Neural progenitor cell (in vitro differentiated cells): ENCODE data around the gene USP49. TPM values are rescaled to one million over a fixed set of nuclear protein-coding genes. Genes with fewer than 3 reads are reported as not detected.
"Not testable (repeated sequence)": the region's sequence is repeated elsewhere in the genome, so short reads cannot be mapped to it uniquely, and the experiment has no call there.

Experiments used
- DNase-seq: peaks from one replicate; pipeline ENCODE4 v3.0.0-alpha.2; 2016; ENCODE audit warnings: low spot score
- H2AFZ ChIP-seq: fragments of 200-600 bp; sonication (generic); replicated peaks from 2 replicates; pipeline ENCODE4 v1.6.1; 2016; ENCODE audit warnings: antibody characterized with exemption
- H3F3A ChIP-seq: fragments of 200-600 bp; sonication (generic); 2 replicates; pipeline ENCODE4 v1.6.1; 2016; ENCODE audit warnings: antibody characterized with exemption, low read depth
- H3K27ac ChIP-seq: fragments of 200-600 bp; sonication (generic); 2 replicates; pipeline ENCODE4 v1.5.1; 2016; ENCODE audit warnings: mild to moderate bottlenecking
- H3K27me3 ChIP-seq: fragments of 200-600 bp; sonication (generic); 2 replicates; pipeline ENCODE4 v1.6.1; 2016; ENCODE audit warnings: mild to moderate bottlenecking, moderate library complexity
- H3K36me3 ChIP-seq: fragments of 200-600 bp; sonication (generic); 2 replicates; pipeline ENCODE4 v1.5.1; 2016
- H3K4me1 ChIP-seq: fragments of 200-600 bp; sonication (generic); 2 replicates; pipeline ENCODE4 v1.6.1; 2016; ENCODE audit warnings: mixed run types
- H3K4me2 ChIP-seq: fragments of 200-600 bp; sonication (generic); 2 replicates; pipeline ENCODE4 v1.6.1; 2016
- H3K4me3 ChIP-seq: fragments of 200-600 bp; sonication (generic); 2 replicates; pipeline ENCODE4 v1.5.1; 2016
- H3K79me2 ChIP-seq: fragments of 200-600 bp; sonication (generic); 2 replicates; pipeline ENCODE4 v1.6.1; 2016; ENCODE audit warnings: low read depth
- H3K9ac ChIP-seq: fragments of 200-600 bp; sonication (generic); 2 replicates; pipeline ENCODE4 v1.6.1; 2016
- H3K9me3 ChIP-seq: fragments of 200-600 bp; sonication (generic); 2 replicates; pipeline ENCODE4 v1.5.1; 2016; ENCODE audit warnings: low read depth
- H4K20me1 ChIP-seq: fragments of 200-600 bp; sonication (generic); 2 replicates; pipeline ENCODE4 v1.6.1; 2016; ENCODE audit warnings: low read depth
- H3K27ac Mint-ChIP-seq: 3 replicates; pipeline ENCODE4 v1.8.0; 2021; ENCODE audit warnings: mixed read lengths
- H3K27me3 Mint-ChIP-seq: 2 replicates; pipeline ENCODE4 v1.8.0; 2022; ENCODE audit warnings: low read depth, mild to moderate bottlenecking, inconsistent platforms, moderate library complexity, mixed read lengths; ENCODE audit not compliant: insufficient read depth
- H3K36me3 Mint-ChIP-seq: 3 replicates; pipeline ENCODE4 v1.8.0; 2021; ENCODE audit warnings: mixed read lengths
- H3K4me1 Mint-ChIP-seq: 3 replicates; pipeline ENCODE4 v1.8.0; 2021; ENCODE audit warnings: mixed read lengths
- H3K4me3 Mint-ChIP-seq: 3 replicates; pipeline ENCODE4 v1.8.0; 2021; ENCODE audit warnings: mild to moderate bottlenecking, moderate library complexity, mixed read lengths
- H3K9me3 Mint-ChIP-seq: 3 replicates; pipeline ENCODE4 v1.8.0; 2020; ENCODE audit warnings: mixed read lengths
- CTCF ChIP-seq: fragments of 200-600 bp; sonication (generic); IDR thresholded peaks from 2 replicates; pipeline ENCODE4 v1.5.1; 2017; ENCODE audit warnings: antibody characterized with exemption, mild to moderate bottlenecking
- EZH2 ChIP-seq: fragments of 200-600 bp; sonication (generic); IDR thresholded peaks from 2 replicates; pipeline ENCODE4 v1.6.1; 2017; ENCODE audit warnings: antibody characterized with exemption, mild to moderate bottlenecking, moderate library complexity
- EZH2phosphoT487 ChIP-seq: fragments of 200-600 bp; sonication (generic); IDR thresholded peaks from 2 replicates; pipeline ENCODE4 v1.6.1; 2017; ENCODE audit warnings: antibody characterized with exemption
- total RNA-seq: library from RNA; depleted of rRNA; stranded (reverse); fragments of >200 nt; gene quantifications from 2 replicates; pipeline ENCODE4 v1.2.3, GENCODE V29; 2015; ENCODE audit warnings: low replicate concordance

USP49 gene
- total RNA-seq, 1 donor from 2014 or later: 25.0 TPM

DNA sequence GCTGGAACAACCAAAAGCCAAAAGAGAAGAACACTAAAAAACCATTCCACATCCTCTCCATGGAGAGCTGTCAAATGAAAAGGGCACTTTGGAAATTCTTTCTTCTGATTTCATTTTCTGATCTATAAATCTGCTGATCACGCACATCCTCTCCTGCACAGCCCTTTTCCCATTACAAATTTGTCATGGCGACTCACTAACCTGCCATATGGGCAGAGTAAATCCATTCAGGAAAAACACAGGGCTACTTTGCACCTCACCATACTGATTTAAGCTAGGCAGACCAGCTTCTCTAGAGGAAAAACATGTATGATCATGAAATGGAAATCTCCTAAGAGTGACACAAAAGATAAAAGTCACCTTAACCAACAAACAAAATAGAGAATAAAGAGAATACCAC, 81.7 kb downstream of the USP49 start:
- H3K4me1 Mint-ChIP-seq: peaks cover 6% of the 10 kb centered on the region
- H3K27ac Mint-ChIP-seq: no peak overlapping the region
- Histone ChIP-seq H3K79me2 (peaks cover 7% of the 10 kb centered on the region), H3K4me3 (no peak overlapping the region), H3K4me1 (no peaks in the 10 kb centered on the region), H3K9ac (no peak overlapping the region), H3K27me3 (no peaks in the 10 kb centered on the region), H3F3A (no peaks in the 10 kb centered on the region), H3K36me3 (no peaks in the 10 kb centered on the region), H3K4me2 (no peak overlapping the region), H3K9me3 (no peaks in the 10 kb centered on the region), H2AFZ (no peak overlapping the region), H4K20me1 (no peaks in the 10 kb centered on the region), H3K27ac (no peak overlapping the region)
- no peak for TF ChIP-seq EZH2
- TF ChIP-seq EZH2phosphoT487: no peak
- no peak for TF ChIP-seq CTCF
- H3K9me3 Mint-ChIP-seq: no peaks in the 10 kb centered on the region
- no peaks in the 10 kb centered on the region for H3K36me3 Mint-ChIP-seq
- H3K4me3 Mint-ChIP-seq: no peak overlapping the region
- no peak for DNase-seq
- H3K27me3 Mint-ChIP-seq: no peaks in the 10 kb centered on the region

DNA sequence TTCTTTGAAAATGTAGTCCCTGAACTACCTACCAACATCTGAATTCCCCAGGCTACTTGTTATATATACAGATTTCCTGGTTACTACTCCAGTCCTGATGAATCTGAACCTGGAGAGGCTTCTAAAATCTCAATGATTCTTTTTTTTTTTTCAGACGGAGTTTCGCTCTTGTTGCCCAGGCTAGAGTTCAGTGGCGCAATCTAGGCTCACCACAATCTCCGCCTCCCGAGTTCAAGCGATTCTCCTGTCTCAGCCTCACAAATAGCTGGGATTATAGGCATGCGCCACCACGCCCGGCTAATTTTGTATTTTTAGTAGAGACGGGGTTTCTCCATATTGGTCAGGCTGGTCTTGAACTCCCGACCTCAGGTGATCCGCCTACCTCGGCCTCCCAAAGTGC, 83.2 kb downstream of the USP49 start:
- H3K9me3 ChIP-seq, H2AFZ ChIP-seq, H3K4me3 ChIP-seq, H3K27ac ChIP-seq, H3K4me1 Mint-ChIP-seq, H4K20me1 ChIP-seq, H3K27me3 ChIP-seq, H3K79me2 ChIP-seq, H3K9me3 Mint-ChIP-seq, H3K36me3 Mint-ChIP-seq, H3K9ac ChIP-seq, H3K4me1 ChIP-seq, H3K4me2 ChIP-seq, H3F3A ChIP-seq, H3K27me3 Mint-ChIP-seq, DNase-seq, H3K4me3 Mint-ChIP-seq, H3K36me3 ChIP-seq, H3K27ac Mint-ChIP-seq: not testable (repeated sequence)

DNA sequence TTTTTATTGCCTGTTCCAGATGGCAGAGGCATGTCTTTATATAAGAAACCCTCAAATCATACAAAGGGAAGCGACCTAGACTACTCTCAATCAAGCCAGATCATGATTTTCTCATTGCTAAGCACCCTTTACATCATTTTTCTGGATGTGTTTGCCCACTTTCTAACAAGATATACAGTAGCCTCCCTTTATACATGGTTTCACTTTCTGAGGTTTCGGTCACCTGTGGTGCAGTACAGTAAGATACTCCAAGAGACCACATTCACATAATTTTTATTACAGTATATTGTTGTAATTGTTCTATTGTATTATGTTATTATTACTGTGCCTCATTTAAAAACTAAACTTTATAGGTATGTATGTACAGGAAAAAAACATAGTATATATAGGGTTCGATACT, 84.1 kb downstream of the USP49 start:
- TF ChIP-seq CTCF: no peak
- TF ChIP-seq EZH2phosphoT487: no peak
- TF ChIP-seq EZH2: no peak
- Histone ChIP-seq H3K4me1 (no peaks in the 10 kb centered on the region), H4K20me1 (no peaks in the 10 kb centered on the region), H3K4me3 (no peak overlapping the region), H3K4me2 (no peak overlapping the region), H3F3A (no peaks in the 10 kb centered on the region), H3K36me3 (no peaks in the 10 kb centered on the region), H3K9ac (no peak overlapping the region), H3K27me3 (no peaks in the 10 kb centered on the region), H3K27ac (no peak overlapping the region), H3K9me3 (no peaks in the 10 kb centered on the region), H2AFZ (no peak overlapping the region), H3K79me2 (peaks cover 7% of the 10 kb centered on the region)
- no peaks in the 10 kb centered on the region for H3K36me3 Mint-ChIP-seq
- H3K27ac Mint-ChIP-seq: no peak overlapping the region
- DNase-seq: no peak
- H3K4me1 Mint-ChIP-seq: no peaks in the 10 kb centered on the region
- H3K4me3 Mint-ChIP-seq: no peak overlapping the region
- no peaks in the 10 kb centered on the region for H3K9me3 Mint-ChIP-seq
- H3K27me3 Mint-ChIP-seq: no peaks in the 10 kb centered on the region

GRCh38 chr6:41805830-41806774, 89.1 kb downstream of the USP49 start:
- Histone ChIP-seq H4K20me1 (peaks cover 23% of the 10 kb centered on the region), H2AFZ (no peak overlapping the region), H3F3A (peaks cover 10% of the 10 kb centered on the region), H3K79me2 (peaks cover 6% of the 10 kb centered on the region), H3K27ac (no peak overlapping the region), H3K27me3 (no peaks in the 10 kb centered on the region), H3K36me3 (no peaks in the 10 kb centered on the region), H3K9me3 (no peaks in the 10 kb centered on the region), H3K4me2 (no peak overlapping the region), H3K9ac (no peak overlapping the region), H3K4me3 (no peak overlapping the region), H3K4me1 (no peaks in the 10 kb centered on the region)
- TF ChIP-seq EZH2: no peak
- TF ChIP-seq EZH2phosphoT487: no peak
- TF ChIP-seq CTCF: no peak
- H3K9me3 Mint-ChIP-seq: no peaks in the 10 kb centered on the region
- peaks cover 3% of the 10 kb centered on the region for H3K27me3 Mint-ChIP-seq
- no peak overlapping the region for H3K4me3 Mint-ChIP-seq
- DNase-seq: no peak
- H3K4me1 Mint-ChIP-seq: no peaks in the 10 kb centered on the region
- H3K27ac Mint-ChIP-seq: no peak overlapping the region
- no peaks in the 10 kb centered on the region for H3K36me3 Mint-ChIP-seq
